Transverse colon (tissue), 4 donors: ENCODE measurements around the gene CHIC1.
"Not testable (repeated sequence)": the region's sequence is repeated elsewhere in the genome, so short reads cannot be mapped to it uniquely, and the experiment has no call there.

Experiments
- CTCF ChIP-seq, 5 experiments: fragments of 200-600 bp in 3 of 5; fragments of 450-650 bp in 2 of 5; sonication (generic) in 3 of 5; IDR thresholded peaks; 1 replicate in 2 of 5; 2 replicates in 3 of 5; pipeline ENCODE4 v1.5.1; 2016 to 2017; ENCODE audit warnings: antibody characterized with exemption in 5 of 5, inconsistent platforms in 3 of 5, mild to moderate bottlenecking in 2 of 5, moderate library complexity in 1 of 5
- POLR2A ChIP-seq: fragments of 450-650 bp; IDR thresholded peaks from one replicate; pipeline ENCODE4 v1.6.1; 2016; ENCODE audit warnings: antibody characterized with exemption, mild to moderate bottlenecking, moderate library complexity
- POLR2AphosphoS5 ChIP-seq, 3 donors: sonication (generic); formaldehyde crosslinking; IDR thresholded peaks; one replicate each; pipeline ENCODE4 v1.6.1; 2016; ENCODE audit warnings: antibody characterized with exemption in 3 of 3

DNA sequence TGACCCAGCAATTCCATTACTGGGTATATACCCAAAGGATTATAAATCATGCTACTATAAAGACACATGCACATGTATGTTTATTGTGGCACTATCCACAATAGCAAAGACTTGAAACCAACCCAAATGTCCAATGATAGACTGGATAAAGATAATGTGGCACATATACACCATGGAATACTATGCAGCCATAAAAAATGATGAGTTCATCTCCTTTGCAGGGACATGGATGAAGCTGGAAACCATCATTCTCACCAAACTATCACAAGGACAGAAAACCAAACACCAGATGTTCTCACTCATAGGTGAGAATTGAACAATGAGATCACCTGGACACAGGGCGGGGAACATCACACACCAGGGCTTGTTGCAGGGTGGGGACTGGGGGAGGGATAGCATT is 144.0 kb downstream of the CHIC1 start:
- TF ChIP-seq POLR2AphosphoS5 (IDR thresholded peaks at IDR 0.05); CTCF (IDR thresholded peaks at IDR 0.05); POLR2A: not testable (repeated sequence)
